HepG2 (cell line): Measurements from ENCODE around the gene NCOA1. TPM values are rescaled to one million over a fixed set of nuclear protein-coding genes. Genes with fewer than 3 reads are reported as not detected.

Experiments used
- BCLAF1 ChIP-seq: fragments of 450-650 bp; IDR thresholded peaks from 2 replicates; pipeline ENCODE4 v1.6.1; 2017; ENCODE audit warnings: mild to moderate bottlenecking
- GABPA ChIP-seq, 2 experiments: IDR thresholded peaks; 2 replicates each; pipeline ENCODE4 v1.6.1; 2011 to 2016; ENCODE audit warnings: low read depth in 2 of 2, low read length in 1 of 2, missing biosample characterization in 1 of 2, missing genetic modification characterization in 1 of 2
- KDM2A ChIP-seq: sonication (generic); formaldehyde crosslinking; IDR thresholded peaks from 2 replicates; pipeline ENCODE4 v1.4.0; 2020; ENCODE audit warnings: low read depth, missing genetic modification reagents, borderline replicate concordance
- ZNF230 ChIP-seq: sonication (generic); formaldehyde crosslinking; IDR thresholded peaks from 2 replicates; pipeline ENCODE4 v1.4.0; 2020; ENCODE audit warnings: mild to moderate bottlenecking, missing genetic modification reagents
- ZNF407 ChIP-seq: sonication (generic); formaldehyde crosslinking; IDR thresholded peaks from one replicate; pipeline ENCODE4 v1.5.1; 2020; ENCODE audit warnings: mild to moderate bottlenecking, missing genetic modification reagents; ENCODE audit errors: not compliant biosample characterization
- ZXDC ChIP-seq: sonication (generic); formaldehyde crosslinking; IDR thresholded peaks from 2 replicates; pipeline ENCODE4 v1.5.0; 2020; ENCODE audit warnings: mild to moderate bottlenecking, missing genetic modification reagents
- polyA plus RNA-seq, 8 experiments: library from polyadenylated mRNA; depleted of rRNA in 3 of 8; stranded (reverse) in 7 of 8; unstranded in 1 of 8; fragments of >200 nt; fragmentation: Illumina TruSeq in 4 of 8; extraction: Trizol in 4 of 8; gene quantifications; 2 replicates each; pipeline versions ENCODE4 v1.2.1 to v1.2.3, GENCODE V29; 2011 to 2016; ENCODE audit warnings: low read depth in 4 of 8, missing spikeins in 1 of 8, mixed read lengths in 1 of 8; ENCODE audit not compliant: insufficient read depth in 1 of 8
- total RNA-seq, 5 experiments: library from RNA; depleted of rRNA; stranded (reverse); fragments of >200 nt; fragmentation: Illumina TruSeq; extraction: Trizol; gene quantifications; 2 replicates each; pipeline ENCODE4 v1.2.3, GENCODE V29; 2016; ENCODE audit warnings: low read depth in 1 of 5

The NCOA1 gene
- total and polyA plus RNA-seq, 2 of the 13 experiments (the other 11 are each of a cell fraction or from before 2014, with no cell fraction given), result 10.0 to 10.4 TPM

- TF ChIP-seq BCLAF1 (no peak), ZXDC (CRISPR knock-in tag) (no peak), ZNF407 (CRISPR knock-in tag) (no peak), KDM2A (no peak), GABPA (IDR thresholded peaks at IDR 0.05; ENCODE audit: low read depth, low read length) (no peak), GABPA (CRISPR knock-in tag; IDR thresholded peaks at IDR 0.05; ENCODE audit: low read depth) (no peak), ZNF230 (CRISPR knock-in tag) (no peak)
Observed at GRCh38 chr2:24538720-24539119, 47.7 kb downstream of the NCOA1 start (continued).
